ENCODE results near the gene XCR1.

XCR1 gene

DNA sequence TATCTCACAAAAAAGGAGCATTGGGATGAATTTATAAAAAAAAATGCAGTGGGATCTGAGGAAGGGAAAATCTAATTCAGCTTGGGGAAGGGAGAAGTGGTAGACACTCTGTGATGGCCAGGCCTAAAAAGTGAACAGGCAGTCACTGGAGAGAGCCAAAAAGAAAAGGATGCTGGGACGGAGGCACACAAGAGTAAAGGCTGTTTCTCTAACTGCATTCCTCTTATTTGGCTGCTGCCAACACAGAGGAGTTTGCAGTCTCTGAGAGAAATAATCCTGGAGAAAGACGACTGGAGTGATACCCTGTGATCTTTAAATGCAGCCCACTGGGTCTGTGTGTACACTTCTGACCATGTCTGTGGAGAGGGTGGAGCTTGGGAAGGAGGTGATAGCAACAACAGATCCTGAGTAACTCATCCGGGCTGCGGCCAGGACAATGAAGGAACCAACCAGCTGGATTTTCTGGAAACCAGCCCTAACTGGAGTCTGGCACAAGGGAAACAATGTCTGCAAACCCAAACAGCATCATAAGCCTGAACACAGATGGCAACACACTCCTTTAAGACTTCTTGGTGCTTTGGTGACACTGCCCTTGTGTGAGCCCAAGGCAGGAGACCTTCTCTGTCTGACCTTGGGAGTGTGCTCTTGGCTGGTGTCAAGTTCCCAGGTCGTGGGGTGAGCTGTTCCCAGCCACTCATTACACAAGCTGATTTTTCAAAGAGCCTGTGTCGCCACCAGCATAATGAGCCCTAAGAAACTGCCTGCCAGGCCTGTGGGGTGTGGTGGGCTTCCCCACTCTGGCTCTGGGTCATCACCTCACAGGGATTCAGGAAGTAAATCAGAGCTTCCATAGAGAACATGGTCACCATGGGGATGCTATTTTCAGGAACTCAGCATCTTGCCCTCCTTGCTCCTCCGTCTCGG lies 39.7 kb downstream of the XCR1 start:
- Histone ChIP-seq H3K36me3 (ENCODE audit: control insufficient read depth, low read depth, low read length) (peaks cover 24% of the 10 kb centered on the region), H3K4me1 (ENCODE audit: control insufficient read depth, low read depth, low read length) (peaks cover 5% of the 10 kb centered on the region), H3K27ac (ENCODE audit: low read length) (no peak overlapping the region)

DNA sequence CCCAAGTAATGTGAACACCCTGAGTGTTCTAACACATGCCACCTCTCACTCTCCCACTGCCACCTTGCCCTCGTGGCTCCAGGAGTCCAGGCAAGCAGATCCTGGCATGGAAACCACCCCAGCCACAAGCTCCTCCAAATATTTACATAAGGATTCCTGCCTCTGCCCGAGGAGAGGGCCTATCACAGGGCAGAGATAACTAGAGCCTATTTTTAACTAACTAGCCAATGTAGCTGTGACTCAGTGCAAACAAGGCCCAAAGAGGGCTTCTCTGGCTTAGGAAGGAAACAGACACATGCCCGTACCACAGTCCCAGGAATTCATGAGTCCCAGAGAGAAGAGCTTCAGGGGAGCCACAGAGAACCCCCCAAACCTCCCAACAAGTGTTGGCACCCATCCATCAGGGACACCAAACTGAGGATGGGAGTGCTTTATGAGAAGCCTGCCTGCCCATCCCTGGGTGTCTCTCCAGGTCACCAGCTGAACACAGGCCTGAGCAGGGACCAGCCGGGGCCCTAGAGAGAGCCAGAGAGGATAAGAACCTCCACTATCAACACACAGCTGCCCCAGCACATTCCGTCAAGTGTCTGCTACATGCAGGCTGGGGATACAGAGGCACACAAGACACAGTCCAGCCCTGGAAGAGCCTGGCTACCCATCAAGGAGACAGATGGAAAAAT lies 40.8 kb downstream of the XCR1 start:
- no peak overlapping the region for H3K27ac ChIP-seq (ENCODE audit: low read length)
- H3K9ac ChIP-seq (ENCODE audit: low read length) = no peak overlapping the region
- no peaks in the 10 kb centered on the region for H3K9me3 ChIP-seq (ENCODE audit: control insufficient read depth, low read depth, low read length)
- no peaks in the 10 kb centered on the region for H3K4me1 ChIP-seq (ENCODE audit: control insufficient read depth, low read depth, low read length)
- H3K4me3 ChIP-seq (ENCODE audit: low read length) = no peak overlapping the region
- H3K36me3 ChIP-seq (ENCODE audit: control insufficient read depth, low read depth, low read length) = peaks cover 35% of the 10 kb centered on the region
- H3K27me3 ChIP-seq (ENCODE audit: control insufficient read depth, insufficient read depth, low read length) = no peaks in the 10 kb centered on the region

More for the DNA sequence above, 39.7 kb downstream of the XCR1 start:
- Histone ChIP-seq H3K9me3 (ENCODE audit: control insufficient read depth, low read depth, low read length) (no peaks in the 10 kb centered on the region), H3K9ac (ENCODE audit: low read length) (no peak overlapping the region), H3K4me3 (ENCODE audit: low read length) (no peak overlapping the region), H3K27me3 (ENCODE audit: control insufficient read depth, insufficient read depth, low read length) (no peaks in the 10 kb centered on the region)

DNA sequence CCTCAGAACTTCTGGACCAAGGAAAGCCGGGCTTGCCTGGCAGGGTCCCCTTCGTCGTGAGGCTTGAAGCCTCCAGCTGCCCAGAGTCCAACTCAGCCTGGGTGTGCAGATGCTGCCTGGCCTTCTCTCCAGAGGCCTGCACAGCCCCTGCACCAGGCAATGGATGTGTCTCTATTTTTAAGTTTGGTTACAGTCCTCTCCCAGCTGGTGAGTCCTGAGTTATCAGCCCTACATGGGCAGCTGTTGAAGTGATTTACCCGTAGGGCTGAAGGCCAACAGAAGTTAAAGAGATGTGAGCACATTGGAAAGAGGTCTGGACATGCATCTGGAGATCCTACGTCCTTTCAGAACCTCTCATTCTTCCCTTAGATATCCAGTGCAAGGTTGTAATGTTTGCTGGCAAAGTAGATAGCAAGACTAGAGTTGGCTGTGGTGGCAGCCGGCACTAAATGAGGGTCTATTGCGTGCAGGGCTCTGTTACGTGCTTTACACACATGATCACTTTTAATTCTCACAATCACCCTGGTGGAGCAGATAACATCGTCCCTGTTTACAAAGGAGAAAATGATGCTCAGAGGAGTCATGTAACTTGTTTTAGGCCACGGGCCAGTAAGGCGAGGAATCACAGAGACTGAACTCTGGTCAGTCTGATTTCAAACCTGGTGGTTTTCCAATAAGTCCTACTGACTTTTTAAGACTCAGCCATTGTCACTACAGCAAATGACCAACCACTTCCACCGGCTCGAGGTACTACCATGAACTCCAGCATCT lies 41.6 kb downstream of the XCR1 start:
- H3K27me3 ChIP-seq (ENCODE audit: control insufficient read depth, insufficient read depth, low read length) = no peaks in the 10 kb centered on the region
- H3K4me1 ChIP-seq (ENCODE audit: control insufficient read depth, low read depth, low read length) = no peaks in the 10 kb centered on the region
- H3K4me3 ChIP-seq (ENCODE audit: low read length) = no peak overlapping the region
- H3K36me3 ChIP-seq (ENCODE audit: control insufficient read depth, low read depth, low read length) = peaks cover 42% of the 10 kb centered on the region
- H3K9me3 ChIP-seq (ENCODE audit: control insufficient read depth, low read depth, low read length) = no peaks in the 10 kb centered on the region
- H3K27ac ChIP-seq (ENCODE audit: low read length) = no peak overlapping the region
- no peak overlapping the region for H3K9ac ChIP-seq (ENCODE audit: low read length)

DNA sequence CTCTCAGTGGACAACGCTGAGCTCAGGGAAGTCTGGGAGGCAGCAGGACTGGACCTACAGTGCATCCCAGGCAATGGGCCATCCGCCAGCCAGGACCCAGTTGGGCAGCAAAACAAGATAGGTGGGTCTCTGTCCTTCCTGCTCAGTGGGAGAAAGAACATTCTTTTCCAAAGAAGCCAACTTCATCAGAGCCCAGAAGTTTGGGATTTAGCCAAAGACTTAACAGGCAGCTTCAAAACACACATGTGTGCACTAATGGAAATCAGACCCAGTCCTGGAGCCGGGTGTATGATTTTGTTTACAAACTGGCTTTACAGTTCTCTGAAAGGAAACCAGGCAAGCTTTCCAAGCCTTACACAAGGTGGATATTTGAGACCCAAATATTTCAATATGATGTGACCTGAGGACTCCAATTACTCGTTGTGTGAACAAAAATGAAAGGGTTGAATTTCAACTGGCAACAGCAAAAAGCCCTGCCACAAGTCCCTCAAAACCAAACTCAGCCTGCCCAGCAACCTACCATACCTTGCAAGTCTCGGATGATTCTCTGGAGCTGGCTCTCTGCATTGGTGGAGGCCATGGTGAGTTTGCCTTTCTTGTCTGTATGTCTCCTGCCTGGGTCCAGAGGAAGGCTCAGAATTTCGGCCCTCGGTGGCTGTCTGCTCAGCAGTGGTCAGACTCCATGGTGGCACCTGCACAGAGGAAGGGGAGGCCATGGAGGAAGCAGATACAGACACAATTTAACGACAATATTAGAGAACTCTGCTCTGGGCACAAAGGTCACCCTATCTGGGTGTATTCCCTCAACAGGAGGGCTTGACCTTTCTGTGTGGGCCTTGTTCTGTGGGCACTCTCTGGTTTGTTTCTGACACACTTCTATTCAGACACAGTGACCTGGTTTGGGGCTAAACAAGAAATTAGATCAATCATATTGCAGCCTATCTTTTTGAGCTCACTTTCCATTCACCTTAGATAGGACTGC lies 42.7 kb downstream of the XCR1 start:
- Histone ChIP-seq H3K27ac (ENCODE audit: low read length) (no peak overlapping the region), H3K27me3 (ENCODE audit: control insufficient read depth, insufficient read depth, low read length) (no peaks in the 10 kb centered on the region), H3K9ac (ENCODE audit: low read length) (no peak overlapping the region), H3K9me3 (ENCODE audit: control insufficient read depth, low read depth, low read length) (no peaks in the 10 kb centered on the region), H3K36me3 (ENCODE audit: control insufficient read depth, low read depth, low read length) (peaks cover 47% of the 10 kb centered on the region), H3K4me3 (ENCODE audit: low read length) (no peak overlapping the region), H3K4me1 (ENCODE audit: control insufficient read depth, low read depth, low read length) (no peaks in the 10 kb centered on the region)

DNA sequence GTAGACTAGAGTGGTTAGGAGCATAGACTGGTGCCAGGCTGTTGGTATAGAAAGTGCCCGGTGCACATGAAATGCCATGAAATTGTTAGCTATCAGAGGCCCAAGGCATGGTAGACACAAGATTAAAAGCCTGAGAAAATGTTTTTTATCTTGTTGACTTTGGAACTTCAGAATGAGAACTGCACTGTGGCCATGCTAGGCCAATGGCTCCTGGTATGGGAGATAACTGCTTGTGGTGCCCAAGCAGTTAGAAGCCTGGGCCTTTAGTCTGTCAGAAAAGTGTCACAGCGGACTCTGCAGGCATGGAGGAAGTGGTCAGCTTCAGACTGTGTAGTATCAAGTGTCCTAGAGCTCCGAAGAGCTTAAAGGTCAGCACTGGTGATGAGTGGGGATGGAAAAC lies 43.5 kb downstream of the XCR1 start:
- no peak overlapping the region for H3K27ac ChIP-seq (ENCODE audit: low read length)
- H3K27me3 ChIP-seq (ENCODE audit: control insufficient read depth, insufficient read depth, low read length) = no peaks in the 10 kb centered on the region
- H3K36me3 ChIP-seq (ENCODE audit: control insufficient read depth, low read depth, low read length) = peaks cover 53% of the 10 kb centered on the region
- H3K9ac ChIP-seq (ENCODE audit: low read length) = no peak overlapping the region
- H3K4me1 ChIP-seq (ENCODE audit: control insufficient read depth, low read depth, low read length) = no peaks in the 10 kb centered on the region
- H3K4me3 ChIP-seq (ENCODE audit: low read length) = no peak overlapping the region
- no peaks in the 10 kb centered on the region for H3K9me3 ChIP-seq (ENCODE audit: control insufficient read depth, low read depth, low read length)

DNA sequence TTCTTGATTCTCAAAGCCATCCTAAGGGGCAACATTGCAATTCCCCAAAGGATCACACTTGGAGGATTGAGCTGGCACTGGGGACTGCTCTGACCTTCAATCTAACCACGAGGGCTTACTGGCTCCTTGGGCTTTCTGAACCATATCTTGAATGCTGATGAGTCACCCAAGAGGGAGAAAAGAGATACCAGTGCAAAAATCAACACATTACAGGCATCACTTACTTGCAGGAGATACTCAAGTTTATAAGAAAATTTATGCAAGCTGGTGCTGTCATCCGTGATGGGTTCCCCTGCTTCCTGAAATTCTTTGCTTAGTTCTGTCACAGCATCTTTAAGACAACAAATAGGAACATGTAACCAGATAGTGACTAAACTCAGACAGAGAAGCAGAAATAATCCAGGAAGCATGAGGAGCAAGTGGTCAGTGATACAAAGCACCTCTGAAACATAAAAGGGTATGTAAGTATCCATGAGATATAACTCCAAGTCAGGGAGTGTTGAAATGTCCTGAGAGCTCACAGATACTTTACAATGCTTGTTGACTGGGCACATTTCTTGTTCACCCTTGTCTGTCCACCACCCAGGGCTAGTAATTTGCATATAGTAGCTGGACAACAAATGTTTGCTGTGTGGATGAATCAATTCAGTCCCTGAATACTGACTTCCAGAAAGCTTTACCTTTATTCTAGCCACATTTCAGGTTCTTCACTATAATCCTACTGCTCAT lies 45.8 kb downstream of the XCR1 start:
- Histone ChIP-seq H3K4me3 (ENCODE audit: low read length) (no peak overlapping the region), H3K36me3 (ENCODE audit: control insufficient read depth, low read depth, low read length) (peaks cover 59% of the 10 kb centered on the region), H3K27me3 (ENCODE audit: control insufficient read depth, insufficient read depth, low read length) (no peaks in the 10 kb centered on the region), H3K27ac (ENCODE audit: low read length) (no peak overlapping the region), H3K9ac (ENCODE audit: low read length) (no peak overlapping the region), H3K9me3 (ENCODE audit: control insufficient read depth, low read depth, low read length) (no peaks in the 10 kb centered on the region), H3K4me1 (ENCODE audit: control insufficient read depth, low read depth, low read length) (no peaks in the 10 kb centered on the region)

DNA sequence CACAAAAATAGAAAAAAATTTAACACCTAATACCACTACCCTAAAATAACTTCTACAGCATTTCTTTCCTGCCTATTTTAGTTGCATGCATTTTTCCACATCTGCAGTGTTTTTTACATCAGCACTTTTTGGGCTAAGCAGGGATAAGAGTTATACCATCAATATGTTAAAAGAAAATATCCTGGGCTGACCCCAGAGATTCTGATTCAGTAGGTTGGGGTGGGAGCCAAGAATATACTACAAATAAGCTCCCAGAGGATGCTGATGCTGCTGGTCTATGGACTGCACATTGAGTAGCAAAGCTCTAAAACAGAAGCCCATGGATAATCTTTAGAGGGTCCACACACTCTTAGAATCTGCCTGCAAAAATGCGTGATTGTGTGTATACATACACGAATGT lies 46.5 kb downstream of the XCR1 start:
- no peaks in the 10 kb centered on the region for H3K4me1 ChIP-seq (ENCODE audit: control insufficient read depth, low read depth, low read length)
- no peak overlapping the region for H3K9ac ChIP-seq (ENCODE audit: low read length)
- H3K9me3 ChIP-seq (ENCODE audit: control insufficient read depth, low read depth, low read length) = no peaks in the 10 kb centered on the region
- H3K36me3 ChIP-seq (ENCODE audit: control insufficient read depth, low read depth, low read length) = peaks cover 59% of the 10 kb centered on the region
- H3K27me3 ChIP-seq (ENCODE audit: control insufficient read depth, insufficient read depth, low read length) = no peaks in the 10 kb centered on the region
- H3K4me3 ChIP-seq (ENCODE audit: low read length) = no peak overlapping the region
- H3K27ac ChIP-seq (ENCODE audit: low read length) = no peak overlapping the region

DNA sequence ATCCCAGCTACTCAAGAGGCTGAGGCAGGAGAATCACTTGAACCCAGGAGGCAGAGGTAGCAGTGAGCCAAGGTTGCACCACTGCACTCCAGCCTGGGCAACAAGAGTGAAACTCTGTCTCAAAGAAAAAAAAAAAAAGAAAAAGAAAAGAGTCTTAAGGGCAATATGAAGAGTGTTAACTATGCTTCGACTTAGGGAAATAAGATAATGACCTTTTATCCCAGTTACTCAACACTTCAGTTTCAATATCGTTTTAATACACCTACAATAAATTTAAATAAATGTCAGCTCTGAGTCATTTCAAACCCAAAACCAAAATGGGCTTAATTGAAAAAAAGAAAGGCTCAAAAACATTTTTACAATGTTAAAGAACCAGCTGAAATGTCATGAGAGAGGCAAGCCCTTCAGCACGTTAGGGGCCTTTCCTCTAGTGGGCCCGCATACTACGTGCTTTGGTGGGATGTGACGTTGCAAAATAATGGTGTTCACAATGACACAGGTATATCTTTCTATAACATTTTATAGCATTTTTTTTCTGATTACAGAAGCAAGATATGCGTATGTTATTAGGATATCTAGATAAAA lies 47.0 kb downstream of the XCR1 start:
- H3K36me3 ChIP-seq (ENCODE audit: control insufficient read depth, low read depth, low read length) = peaks cover 62% of the 10 kb centered on the region
- no peaks in the 10 kb centered on the region for H3K4me1 ChIP-seq (ENCODE audit: control insufficient read depth, low read depth, low read length)
- no peaks in the 10 kb centered on the region for H3K9me3 ChIP-seq (ENCODE audit: control insufficient read depth, low read depth, low read length)
- no peaks in the 10 kb centered on the region for H3K27me3 ChIP-seq (ENCODE audit: control insufficient read depth, insufficient read depth, low read length)
- no peak overlapping the region for H3K4me3 ChIP-seq (ENCODE audit: low read length)
- no peak overlapping the region for H3K27ac ChIP-seq (ENCODE audit: low read length)
- H3K9ac ChIP-seq (ENCODE audit: low read length) = no peak overlapping the region

DNA sequence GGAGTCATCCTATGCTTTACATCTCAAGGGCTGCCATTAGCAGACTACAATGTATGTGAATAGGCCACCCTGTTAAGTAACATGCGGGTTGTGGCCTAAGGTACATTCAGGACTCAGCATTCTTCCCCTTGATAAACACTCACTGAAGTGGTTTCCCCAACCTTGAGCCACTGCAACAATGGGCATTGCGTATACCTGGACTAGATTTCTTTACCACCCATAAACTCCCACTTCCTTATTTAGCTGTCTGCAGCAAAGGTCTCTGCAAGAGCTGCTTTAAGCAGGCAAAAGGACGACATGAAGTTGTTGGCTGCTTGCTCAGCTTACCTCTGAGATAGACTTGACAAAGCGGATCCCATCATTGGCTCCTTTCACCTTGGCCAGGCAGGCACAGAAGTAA lies 47.9 kb downstream of the XCR1 start:
- no peaks in the 10 kb centered on the region for H3K4me1 ChIP-seq (ENCODE audit: control insufficient read depth, low read depth, low read length)
- H3K9me3 ChIP-seq (ENCODE audit: control insufficient read depth, low read depth, low read length) = no peaks in the 10 kb centered on the region
- no peaks in the 10 kb centered on the region for H3K27me3 ChIP-seq (ENCODE audit: control insufficient read depth, insufficient read depth, low read length)
- no peak overlapping the region for H3K4me3 ChIP-seq (ENCODE audit: low read length)
- H3K9ac ChIP-seq (ENCODE audit: low read length) = no peak overlapping the region
- peaks cover 64% of the 10 kb centered on the region for H3K36me3 ChIP-seq (ENCODE audit: control insufficient read depth, low read depth, low read length)
- no peak overlapping the region for H3K27ac ChIP-seq (ENCODE audit: low read length)

All from iPS-18a (cell line).